KOPT-K1 (cell line): ENCODE measurements around the gene CTNND1.
A peak's percentile ranks its signal among the peaks of the same experiment; 100 is the strongest.
"Not testable (repeated sequence)": the region's sequence is repeated elsewhere in the genome, so short reads cannot be mapped to it uniquely, and the experiment has no call there.

Source experiments
- H3K27ac ChIP-seq: fragments of 200-600 bp; sonication (generic); 2 replicates; pipeline ENCODE4 v1.5.1; 2016; ENCODE audit warnings: antibody characterized with exemption, mild to moderate bottlenecking, low read depth, low read length; ENCODE audit not compliant: poor library complexity, severe bottlenecking
- H3K36me3 ChIP-seq: fragments of 200-600 bp; sonication (generic); 2 replicates; pipeline ENCODE4 v1.5.1; 2017; ENCODE audit warnings: antibody characterized with exemption, mild to moderate bottlenecking, low read length, moderate library complexity; ENCODE audit not compliant: insufficient read depth
- H3K9me3 ChIP-seq: fragments of 200-600 bp; sonication (generic); 2 replicates; pipeline ENCODE4 v1.5.1; 2017; ENCODE audit warnings: antibody characterized with exemption, low read length, mild to moderate bottlenecking; ENCODE audit not compliant: insufficient read depth, poor library complexity, severe bottlenecking

CTNND1 gene, protein sequence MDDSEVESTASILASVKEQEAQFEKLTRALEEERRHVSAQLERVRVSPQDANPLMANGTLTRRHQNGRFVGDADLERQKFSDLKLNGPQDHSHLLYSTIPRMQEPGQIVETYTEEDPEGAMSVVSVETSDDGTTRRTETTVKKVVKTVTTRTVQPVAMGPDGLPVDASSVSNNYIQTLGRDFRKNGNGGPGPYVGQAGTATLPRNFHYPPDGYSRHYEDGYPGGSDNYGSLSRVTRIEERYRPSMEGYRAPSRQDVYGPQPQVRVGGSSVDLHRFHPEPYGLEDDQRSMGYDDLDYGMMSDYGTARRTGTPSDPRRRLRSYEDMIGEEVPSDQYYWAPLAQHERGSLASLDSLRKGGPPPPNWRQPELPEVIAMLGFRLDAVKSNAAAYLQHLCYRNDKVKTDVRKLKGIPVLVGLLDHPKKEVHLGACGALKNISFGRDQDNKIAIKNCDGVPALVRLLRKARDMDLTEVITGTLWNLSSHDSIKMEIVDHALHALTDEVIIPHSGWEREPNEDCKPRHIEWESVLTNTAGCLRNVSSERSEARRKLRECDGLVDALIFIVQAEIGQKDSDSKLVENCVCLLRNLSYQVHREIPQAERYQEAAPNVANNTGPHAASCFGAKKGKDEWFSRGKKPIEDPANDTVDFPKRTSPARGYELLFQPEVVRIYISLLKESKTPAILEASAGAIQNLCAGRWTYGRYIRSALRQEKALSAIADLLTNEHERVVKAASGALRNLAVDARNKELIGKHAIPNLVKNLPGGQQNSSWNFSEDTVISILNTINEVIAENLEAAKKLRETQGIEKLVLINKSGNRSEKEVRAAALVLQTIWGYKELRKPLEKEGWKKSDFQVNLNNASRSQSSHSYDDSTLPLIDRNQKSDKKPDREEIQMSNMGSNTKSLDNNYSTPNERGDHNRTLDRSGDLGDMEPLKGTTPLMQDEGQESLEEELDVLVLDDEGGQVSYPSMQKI

DNA sequence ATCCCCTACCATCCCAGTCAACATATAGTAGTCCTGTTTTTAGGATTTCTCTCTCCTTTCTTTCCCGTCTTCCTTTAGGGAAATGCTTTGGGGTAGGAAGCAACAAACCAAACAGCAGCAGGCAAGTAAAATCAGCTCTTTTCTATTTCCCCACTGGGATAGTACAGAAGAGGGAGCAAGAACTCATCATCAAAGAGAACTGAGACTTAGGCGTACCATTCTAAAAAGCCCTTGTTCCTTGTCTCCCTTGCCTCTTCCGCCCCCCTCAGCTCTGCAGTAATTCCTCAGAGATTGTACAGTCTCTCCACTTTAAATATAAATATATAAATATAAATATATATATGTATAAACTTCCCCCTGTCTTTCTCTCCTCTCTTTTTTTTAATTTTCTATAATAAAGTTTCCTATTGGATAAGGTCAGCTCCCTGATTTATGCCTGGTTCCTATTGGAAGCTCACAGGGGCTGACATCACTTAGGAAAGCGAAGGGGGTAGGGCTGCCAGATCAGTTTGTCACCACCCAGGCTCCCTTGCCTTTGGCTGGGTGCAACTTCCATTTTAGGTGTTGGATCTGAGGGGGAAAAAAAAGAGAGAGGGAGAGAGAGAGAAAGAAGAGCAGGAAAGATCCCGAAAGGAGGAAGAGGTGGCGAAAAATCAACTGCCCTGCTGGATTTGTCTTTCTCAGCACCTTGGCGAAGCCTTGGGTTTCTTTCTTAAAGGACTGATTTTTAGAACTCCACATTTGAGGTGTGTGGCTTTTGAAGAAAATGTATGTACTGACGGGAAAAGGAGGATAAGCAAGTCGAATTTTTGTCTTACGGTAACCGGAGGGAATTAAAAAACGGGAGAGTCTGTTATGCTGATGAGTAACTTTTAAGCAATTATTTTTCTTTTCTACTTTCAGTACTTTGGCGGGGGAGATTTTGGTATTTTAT is at the start of gene CTNND1:
CTNND1 (plus strand) TSS at position 502 of the 934 bp plus-strand sequence. CDS start 29,677 bp downstream, outside the sequence.
- no peaks in the 10 kb centered on the region for H3K36me3 ChIP-seq
- no peaks in the 10 kb centered on the region for H3K9me3 ChIP-seq
- no peak within 1 kb of the TSS for H3K27ac ChIP-seq

DNA sequence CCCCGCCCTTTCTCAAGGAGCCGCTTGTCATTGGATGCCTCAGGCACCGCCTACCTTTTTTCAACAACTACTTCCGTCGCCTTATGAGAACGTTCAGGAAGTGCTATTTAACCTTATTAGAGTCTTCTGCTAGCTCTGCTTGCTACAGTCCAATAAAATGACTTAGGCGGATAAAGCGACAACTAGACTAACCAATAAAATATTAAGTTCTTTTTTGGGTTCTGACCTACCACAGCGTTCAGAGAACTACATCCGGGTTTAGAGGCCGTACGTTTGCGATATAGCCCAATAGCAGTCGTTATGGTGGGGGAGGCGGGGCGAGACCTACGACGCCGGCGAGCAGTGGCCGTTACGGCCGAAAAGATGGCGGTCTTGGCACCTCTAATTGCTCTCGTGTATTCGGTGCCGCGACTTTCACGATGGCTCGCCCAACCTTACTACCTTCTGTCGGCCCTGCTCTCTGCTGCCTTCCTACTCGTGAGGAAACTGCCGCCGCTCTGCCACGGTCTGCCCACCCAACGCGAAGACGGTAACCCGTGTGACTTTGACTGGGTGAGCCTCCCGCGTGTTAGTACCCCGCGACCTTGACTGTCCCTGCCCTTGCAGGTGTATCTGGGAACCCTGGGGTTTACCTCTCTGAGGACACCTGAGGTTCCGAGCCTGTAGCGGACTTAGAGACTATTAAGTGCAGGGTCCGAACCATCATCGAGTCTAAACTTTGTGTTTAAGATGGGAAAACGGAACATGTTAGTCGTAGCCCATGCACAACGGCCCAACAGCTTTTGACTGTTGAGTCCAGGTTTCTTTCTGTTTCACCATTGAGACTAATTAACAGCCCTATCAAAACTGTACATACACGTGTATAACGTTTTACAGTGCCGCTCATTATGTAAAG is 49.1 kb upstream of the CTNND1 start, which contains the start of gene TMX2:
TMX2 (plus strand) TSS at position 338 of the 895 bp plus-strand sequence; CDS start at position 364, 26 bp downstream.
- Histone ChIP-seq H3K9me3 (no peaks in the 10 kb centered on the region), H3K36me3 (peaks cover 17% of the 10 kb centered on the region; the same call in 1 of the 2 replicates)

DNA sequence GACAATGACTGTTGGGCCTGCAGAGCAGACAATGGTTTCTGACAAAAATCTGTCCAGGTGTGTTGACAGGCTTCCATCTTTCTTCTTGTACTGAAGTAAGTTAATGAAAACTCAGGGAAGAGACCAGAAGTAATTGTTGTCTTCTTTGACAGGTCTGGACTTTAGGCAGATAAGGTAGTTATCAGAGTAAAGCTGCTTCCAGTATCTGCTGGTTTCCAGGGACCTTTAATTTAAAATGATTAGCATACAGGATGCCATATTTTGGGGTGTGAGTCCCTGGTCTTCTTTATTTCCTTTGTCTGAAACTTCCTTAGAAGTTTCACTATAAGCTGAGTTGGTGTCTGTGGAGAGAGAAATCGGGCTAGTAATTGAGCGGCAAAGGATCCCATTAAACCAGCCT is 47.8 kb upstream of the CTNND1 start:
- Histone ChIP-seq H3K9me3 (no peaks in the 10 kb centered on the region), H3K27ac (peak overlapping the region; percentile 85)

More for the DNA sequence above, 49.1 kb upstream of the CTNND1 start, which contains the start of gene TMX2:
- peak within 1 kb of the TSS; percentile 85 for H3K27ac ChIP-seq

DNA sequence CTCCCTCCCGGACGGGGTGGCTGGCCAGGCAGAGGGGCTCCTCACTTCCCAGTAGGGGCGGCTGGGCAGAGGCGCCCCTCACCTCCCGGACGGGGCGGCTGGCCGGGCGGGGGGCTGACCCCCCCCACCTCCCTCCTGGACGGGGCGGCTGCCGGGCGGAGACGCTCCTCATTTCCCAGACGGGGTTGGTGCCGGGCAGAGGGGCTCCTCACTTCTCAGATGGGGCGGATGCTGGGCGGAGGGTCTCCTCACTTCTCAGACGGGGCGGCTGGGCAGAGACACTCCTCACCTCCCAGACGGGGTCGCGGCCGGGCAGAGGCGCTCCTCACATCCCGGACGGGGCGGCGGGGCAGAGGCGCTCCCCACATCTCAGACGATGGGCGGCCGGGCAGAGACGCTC is 44.9 kb upstream of the CTNND1 start:
- H3K9me3 ChIP-seq, H3K27ac ChIP-seq: not testable (repeated sequence)
- peaks cover 36% of the 10 kb centered on the region for H3K36me3 ChIP-seq

More for the DNA sequence above, 47.8 kb upstream of the CTNND1 start:
- peaks cover 20% of the 10 kb centered on the region for H3K36me3 ChIP-seq

DNA sequence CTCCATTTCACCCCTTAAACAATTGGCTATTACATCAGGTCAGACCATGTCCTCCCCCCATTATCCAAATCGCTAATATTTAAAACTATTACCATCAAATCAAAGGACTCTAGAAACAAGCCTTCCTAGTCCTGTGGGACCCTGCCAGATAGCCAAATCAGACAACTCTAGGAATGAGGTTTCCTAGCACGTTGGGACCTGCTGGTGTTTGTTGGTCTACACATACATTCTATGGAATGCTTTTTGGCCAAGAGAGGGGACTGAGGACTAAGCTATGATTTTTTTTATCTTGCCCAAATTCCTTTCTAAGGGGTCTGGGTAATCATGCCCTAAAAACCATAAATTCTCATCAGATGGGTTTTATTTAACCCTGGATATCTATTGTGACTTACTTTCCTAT is 34.4 kb upstream of the CTNND1 start:
- Histone ChIP-seq H3K9me3 (no peaks in the 10 kb centered on the region), H3K27ac (no peak overlapping the region), H3K36me3 (peaks cover 45% of the 10 kb centered on the region)

DNA sequence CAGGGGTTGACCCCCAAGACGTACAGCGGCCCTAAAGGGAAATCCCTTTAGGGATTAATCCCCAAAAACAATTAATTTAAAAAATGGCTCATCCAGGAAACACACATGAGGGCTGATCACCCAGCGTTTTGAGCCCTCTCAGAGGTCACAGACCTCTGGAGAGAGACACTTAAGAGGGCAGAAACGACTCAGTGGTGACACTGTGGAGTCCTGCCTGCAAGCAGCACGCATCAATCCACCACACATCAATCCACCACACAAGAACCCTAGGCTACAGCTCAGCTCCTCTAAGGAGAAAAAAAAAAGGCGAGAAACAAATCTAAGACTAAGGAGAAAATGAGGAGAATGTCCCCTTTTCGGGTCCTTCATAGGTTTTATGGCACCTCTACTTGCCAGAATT is 32.8 kb upstream of the CTNND1 start:
- Histone ChIP-seq H3K9me3 (no peaks in the 10 kb centered on the region), H3K27ac (no peak overlapping the region)

DNA sequence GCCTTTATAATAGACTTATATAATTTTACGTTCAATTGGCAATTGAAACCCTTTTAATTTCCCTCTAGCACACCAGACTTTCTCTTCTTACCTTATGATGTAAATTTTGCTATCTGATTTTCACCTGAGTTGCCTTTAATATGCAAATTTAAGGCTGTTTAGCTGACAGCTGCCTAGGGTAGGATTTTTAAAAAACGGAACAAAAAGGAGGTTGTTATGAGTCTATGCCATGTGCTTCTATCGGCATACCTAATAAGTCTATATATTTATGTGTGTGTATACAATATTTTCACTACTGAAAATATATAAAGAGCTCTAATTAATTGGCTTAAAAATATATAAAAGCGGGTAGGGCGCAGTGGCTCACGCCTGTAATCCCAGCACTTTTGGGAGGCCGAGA is 32.1 kb upstream of the CTNND1 start:
- Histone ChIP-seq H3K27ac (no peak overlapping the region), H3K36me3 (peaks cover 46% of the 10 kb centered on the region), H3K9me3 (no peaks in the 10 kb centered on the region)

More for the DNA sequence above, 32.8 kb upstream of the CTNND1 start:
- peaks cover 46% of the 10 kb centered on the region for H3K36me3 ChIP-seq

DNA sequence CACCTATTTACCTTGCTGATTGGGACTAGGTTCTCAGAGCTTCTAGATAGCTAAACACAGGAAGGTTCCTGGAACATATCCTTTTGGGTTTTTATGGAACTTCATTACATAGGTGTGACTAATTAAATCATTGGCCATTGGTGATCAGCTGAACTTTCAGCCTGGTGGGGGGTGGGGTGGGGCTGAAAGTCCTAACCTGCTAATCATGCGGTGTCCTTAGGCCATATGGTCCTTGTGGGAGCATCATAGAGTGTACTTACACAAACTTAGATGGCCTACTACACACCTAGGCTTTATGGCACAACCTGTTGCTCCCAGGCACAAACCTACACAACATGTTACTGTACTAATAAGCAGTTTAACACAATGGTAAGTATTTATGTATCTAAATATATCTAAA is 28.9 kb upstream of the CTNND1 start:
- peaks cover 64% of the 10 kb centered on the region for H3K36me3 ChIP-seq
- H3K27ac ChIP-seq: no peak overlapping the region
- H3K9me3 ChIP-seq: no peaks in the 10 kb centered on the region

DNA sequence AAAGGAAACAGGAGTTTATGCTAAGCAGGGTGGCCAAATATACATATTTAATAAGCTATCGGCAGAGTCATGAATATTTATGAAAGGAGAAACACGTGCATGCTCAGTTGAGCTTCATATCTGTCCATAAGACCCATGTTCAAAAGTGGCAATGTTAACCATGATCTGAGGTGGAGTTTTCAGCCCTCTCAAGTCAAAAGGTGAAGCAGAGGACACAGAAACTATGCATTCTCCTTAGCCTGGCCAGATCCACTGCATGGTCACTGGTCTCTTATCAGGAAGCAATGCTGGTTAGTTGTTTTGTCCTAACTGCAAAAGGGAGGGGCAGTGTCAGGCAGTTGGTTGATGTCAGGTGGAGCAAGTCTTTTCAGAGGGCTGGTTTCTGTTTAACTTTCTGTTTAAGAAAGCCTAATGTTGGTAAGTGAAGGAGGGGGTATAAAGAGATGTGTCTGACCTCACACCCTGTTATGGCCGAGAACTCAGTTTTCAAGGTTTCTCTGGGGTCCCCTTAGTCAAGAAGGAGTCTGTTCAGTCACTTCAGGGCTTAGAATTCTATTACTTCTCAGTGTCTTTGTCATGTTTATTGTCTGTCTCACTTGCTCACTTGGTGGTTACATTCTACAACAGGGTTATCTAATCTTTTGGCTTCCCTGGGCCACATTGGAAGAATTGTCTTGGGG is 25.8 kb upstream of the CTNND1 start:
- no peaks in the 10 kb centered on the region for H3K9me3 ChIP-seq
- no peak overlapping the region for H3K27ac ChIP-seq
- peaks cover 78% of the 10 kb centered on the region for H3K36me3 ChIP-seq

DNA sequence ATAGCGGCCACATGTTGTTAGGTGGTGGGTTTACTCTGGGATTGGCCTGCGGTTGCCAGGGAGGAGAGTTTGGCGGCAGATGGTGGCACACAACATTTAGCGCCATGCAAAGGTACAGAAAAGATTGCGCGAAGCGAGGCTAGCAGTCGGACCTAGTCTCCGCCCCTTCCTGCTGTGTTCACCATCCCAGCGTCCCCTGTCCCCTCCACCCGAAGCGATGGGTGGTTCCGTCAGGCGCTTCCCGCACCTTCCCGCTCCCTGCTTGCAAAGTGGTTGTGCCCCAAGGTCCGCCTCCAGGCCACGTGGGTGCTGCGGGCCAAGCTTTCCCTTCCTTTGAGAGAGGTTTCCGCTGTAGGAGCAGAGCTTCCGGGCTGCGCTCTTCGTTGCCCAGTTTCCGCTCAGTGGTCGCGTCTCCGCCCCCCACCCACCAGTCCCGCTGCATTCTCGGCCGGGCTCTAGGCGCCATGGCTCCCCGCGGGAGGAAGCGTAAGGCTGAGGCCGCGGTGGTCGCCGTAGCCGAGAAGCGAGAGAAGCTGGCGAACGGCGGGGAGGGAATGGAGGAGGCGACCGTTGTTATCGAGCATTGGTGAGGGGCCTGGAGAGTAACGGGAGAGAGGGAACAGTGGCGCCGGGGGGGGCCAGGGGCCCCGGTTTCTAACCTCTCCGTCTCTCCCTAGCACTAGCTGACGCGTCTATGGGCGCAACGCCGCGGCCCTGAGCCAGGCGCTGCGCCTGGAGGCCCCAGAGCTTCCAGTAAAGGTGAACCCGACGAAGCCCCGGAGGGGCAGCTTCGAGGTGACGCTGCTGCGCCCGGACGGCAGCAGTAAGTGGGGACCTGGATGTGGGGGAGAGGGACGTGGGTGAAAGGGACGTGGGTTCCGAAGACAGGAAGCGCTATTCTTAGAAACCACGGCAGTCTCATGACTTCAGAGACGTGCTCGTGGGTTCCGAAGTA is 20.2 kb upstream of the CTNND1 start, which contains the start of gene SELENOH:
SELENOH (plus strand) TSS at position 360 of the 955 bp plus-strand sequence; CDS start at position 465, 105 bp downstream.
- Histone ChIP-seq H3K27ac (peak within 1 kb of the TSS; percentile 90), H3K36me3 (peaks cover 84% of the 10 kb centered on the region)

DNA sequence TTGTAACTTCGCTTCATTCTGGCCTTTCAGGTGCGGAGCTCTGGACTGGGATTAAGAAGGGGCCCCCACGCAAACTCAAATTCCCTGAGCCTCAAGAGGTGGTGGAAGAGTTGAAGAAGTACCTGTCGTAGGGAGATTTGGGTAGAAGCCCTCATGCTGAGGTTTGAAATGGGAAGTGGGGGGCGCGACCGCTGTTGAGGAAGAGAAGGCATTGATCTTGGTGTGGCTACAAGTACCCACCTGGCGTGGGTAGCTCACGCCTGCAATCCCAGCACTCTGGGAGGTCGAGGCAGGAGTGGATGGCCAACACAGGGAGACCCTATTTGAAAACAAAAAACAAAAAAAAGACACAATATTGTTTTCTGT is 19.5 kb upstream of the CTNND1 start:
- peak overlapping the region; percentile 90 for H3K27ac ChIP-seq
- H3K36me3 ChIP-seq: peaks cover 84% of the 10 kb centered on the region

More for the DNA sequence above, 20.2 kb upstream of the CTNND1 start, which contains the start of gene SELENOH:
- no peaks in the 10 kb centered on the region for H3K9me3 ChIP-seq

DNA sequence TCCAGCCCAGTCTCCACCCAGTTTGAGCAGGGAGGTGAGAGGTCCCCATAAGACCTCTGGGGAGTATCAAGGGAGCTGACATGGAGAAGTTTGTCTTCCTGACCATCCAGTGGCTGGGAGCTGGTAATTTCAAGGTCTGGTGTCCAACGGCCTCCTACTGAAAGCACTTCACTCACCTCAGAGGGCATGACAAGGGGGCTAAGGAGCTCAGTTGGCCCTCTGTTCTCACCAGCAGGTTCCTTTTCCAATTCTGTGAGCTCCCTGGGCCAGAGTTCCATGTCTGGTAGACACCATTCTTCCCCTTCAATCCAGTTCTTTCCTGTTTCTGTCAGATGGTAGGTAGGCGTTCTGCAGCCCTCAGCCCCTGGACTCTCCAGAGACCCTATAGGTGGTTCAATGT is 17.2 kb upstream of the CTNND1 start:
- no peak overlapping the region for H3K27ac ChIP-seq
- H3K36me3 ChIP-seq: peaks cover 70% of the 10 kb centered on the region
- no peaks in the 10 kb centered on the region for H3K9me3 ChIP-seq

More for the DNA sequence above, 19.5 kb upstream of the CTNND1 start:
- no peaks in the 10 kb centered on the region for H3K9me3 ChIP-seq
